ENCODE data around the gene YBX3. TPM values are rescaled to one million over a fixed set of nuclear protein-coding genes. Genes with fewer than 3 reads are reported as not detected.

Gene YBX3
- total RNA-seq, 2 donors from 2014 or later: 23.7 to 81.0 TPM

DNA sequence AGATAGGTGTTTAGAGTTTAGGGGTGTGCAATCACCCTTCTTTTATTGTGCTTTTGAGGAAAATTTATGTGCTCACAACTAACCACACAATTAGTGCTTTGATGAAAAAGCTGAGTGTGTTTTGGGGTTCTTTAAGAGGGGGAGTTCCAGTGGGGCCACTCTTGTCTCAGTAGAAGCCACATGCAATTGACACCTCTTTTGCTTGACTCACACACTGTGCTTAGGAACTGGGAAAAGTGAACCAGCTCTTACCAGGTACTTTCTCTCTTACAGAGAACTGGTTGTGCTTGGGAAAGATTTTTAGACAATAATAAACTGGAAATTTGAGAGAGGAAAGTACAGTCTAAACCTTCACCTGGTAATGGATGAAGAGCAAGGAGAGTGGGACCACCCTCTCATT, 12.3 kb upstream of the YBX3 start:
- ATAC-seq (replicated peaks): peak; percentile 29
- Mint-ChIP-seq H3K4me3 (no peak overlapping the region), H3K27me3 (peaks cover 13% of the 10 kb centered on the region), H3K4me1 (no peaks in the 10 kb centered on the region), H3K27ac (no peak overlapping the region), H3K36me3 (ENCODE audit: low read depth) (no peaks in the 10 kb centered on the region), H3K9me3 (no peaks in the 10 kb centered on the region)

DNA sequence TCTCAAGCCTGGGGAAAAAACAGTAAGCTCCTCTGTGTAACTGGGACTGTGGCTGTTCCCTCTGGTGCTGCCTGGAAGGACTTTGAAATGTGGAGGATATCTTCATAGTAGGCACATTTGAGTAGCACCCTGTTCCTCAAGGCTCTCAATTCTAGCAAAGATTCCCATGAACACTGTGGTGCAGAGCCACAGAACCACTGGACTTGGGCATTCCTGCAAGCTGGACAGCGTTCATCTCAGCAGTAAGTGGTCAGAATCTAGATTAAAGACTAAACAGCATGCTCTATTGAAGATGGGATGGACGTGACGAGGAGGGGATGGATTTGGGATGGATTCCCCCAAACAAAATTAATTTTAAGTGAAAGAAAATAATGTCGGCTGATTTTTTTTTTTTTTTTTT, 9.4 kb upstream of the YBX3 start:
- Mint-ChIP-seq H3K27me3 (peaks cover 21% of the 10 kb centered on the region), H3K9me3 (no peaks in the 10 kb centered on the region), H3K36me3 (ENCODE audit: low read depth) (no peaks in the 10 kb centered on the region), H3K4me3 (no peak overlapping the region), H3K27ac (no peak overlapping the region), H3K4me1 (no peaks in the 10 kb centered on the region)
- no peak for ATAC-seq (replicated peaks)

DNA sequence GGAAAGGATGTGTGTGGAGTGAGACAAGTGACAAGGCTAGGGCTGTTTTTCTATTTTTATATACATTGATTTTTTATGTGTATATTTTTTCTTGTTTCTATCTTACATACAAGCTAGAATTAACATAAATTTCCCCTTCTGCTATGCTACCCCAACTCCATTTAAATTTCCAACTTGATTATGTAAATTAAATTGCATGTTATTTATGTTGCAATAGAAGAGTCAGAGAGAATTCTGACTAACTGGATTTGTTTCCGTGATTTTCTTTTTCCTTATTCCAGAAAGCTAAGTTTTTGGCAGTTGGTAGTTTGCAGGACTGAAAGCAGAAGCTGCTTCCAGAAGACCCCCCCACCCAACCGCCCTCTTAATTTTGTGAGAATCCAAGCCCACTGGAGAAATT, 8.9 kb upstream of the YBX3 start:
- no peak for ATAC-seq (replicated peaks)
- Mint-ChIP-seq H3K4me1 (no peaks in the 10 kb centered on the region), H3K36me3 (ENCODE audit: low read depth) (no peaks in the 10 kb centered on the region), H3K4me3 (no peak overlapping the region), H3K27ac (no peak overlapping the region), H3K27me3 (peaks cover 24% of the 10 kb centered on the region), H3K9me3 (no peaks in the 10 kb centered on the region)

DNA sequence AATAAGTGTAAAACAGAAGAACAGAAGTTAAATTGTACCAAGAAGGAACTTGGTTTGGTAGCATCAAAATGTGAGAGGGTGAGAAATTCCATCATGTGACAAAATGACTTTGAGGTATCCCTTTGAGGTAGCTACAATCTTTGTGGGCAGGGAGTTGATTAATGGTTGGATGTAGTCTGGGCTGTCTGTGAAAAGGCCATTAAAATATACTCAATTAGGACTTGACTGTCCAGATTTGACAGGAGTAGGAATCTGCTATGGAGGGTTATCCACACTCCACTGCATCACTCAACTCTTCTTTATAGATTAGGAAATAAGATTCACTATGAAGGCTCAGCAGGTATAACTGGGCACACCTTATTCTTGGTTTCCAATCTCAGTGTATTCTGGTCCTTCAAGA, 7.4 kb upstream of the YBX3 start:
- H3K4me1 Mint-ChIP-seq: no peaks in the 10 kb centered on the region
- no peak overlapping the region for H3K27ac Mint-ChIP-seq
- no peak for ATAC-seq (replicated peaks)
- no peak overlapping the region for H3K4me3 Mint-ChIP-seq
- H3K36me3 Mint-ChIP-seq (ENCODE audit: low read depth): no peaks in the 10 kb centered on the region
- peaks cover 30% of the 10 kb centered on the region for H3K27me3 Mint-ChIP-seq
- no peaks in the 10 kb centered on the region for H3K9me3 Mint-ChIP-seq

DNA sequence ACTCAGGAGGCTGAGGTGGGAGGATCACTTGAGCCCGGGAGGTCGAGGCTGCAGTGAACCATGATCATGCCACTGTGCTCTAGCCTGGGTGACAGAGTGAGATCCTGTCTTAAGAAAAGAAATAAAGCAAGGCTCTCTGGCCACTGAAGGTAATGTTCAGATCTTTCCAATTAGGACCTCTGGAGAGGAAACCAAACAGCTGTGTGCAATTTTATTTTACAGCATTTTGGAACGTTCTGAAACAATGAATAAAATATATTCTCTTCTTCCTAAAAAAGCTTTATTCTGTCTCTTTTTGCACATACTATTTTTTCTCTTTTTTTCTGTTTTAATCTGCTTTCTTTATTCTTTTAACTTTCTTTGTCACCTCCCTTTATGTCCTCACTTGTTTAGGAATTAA, 5.0 kb upstream of the YBX3 start:
- H3K4me1 Mint-ChIP-seq: no peaks in the 10 kb centered on the region
- H3K27me3 Mint-ChIP-seq: peaks cover 37% of the 10 kb centered on the region
- no peaks in the 10 kb centered on the region for H3K36me3 Mint-ChIP-seq (ENCODE audit: low read depth)

DNA sequence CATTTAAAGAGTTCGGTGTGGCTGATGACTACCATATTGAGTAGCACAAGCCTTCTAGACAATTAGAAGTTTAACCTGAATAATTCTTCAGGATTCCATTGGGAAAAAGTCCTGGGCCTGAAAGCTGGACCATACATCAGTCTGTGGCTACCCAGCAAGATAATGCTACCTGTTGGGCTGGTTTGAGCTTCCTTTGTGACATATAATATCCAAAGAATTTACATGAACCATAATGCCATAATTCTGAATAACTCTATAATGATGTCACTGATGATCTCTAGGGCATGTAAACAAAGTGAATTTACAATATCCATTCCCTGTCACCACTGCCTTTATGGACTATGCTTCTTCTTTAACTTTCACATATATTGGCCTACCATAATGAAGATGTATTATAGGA, 3.8 kb upstream of the YBX3 start:
- Mint-ChIP-seq H3K36me3 (ENCODE audit: low read depth) (peaks cover 5% of the 10 kb centered on the region), H3K27me3 (peaks cover 40% of the 10 kb centered on the region), H3K27ac (no peak overlapping the region), H3K4me1 (peaks cover 5% of the 10 kb centered on the region), H3K4me3 (no peak overlapping the region), H3K9me3 (no peaks in the 10 kb centered on the region)
- no peak for ATAC-seq (replicated peaks)

More for the DNA sequence above, 5.0 kb upstream of the YBX3 start:
- Mint-ChIP-seq H3K4me3 (no peak overlapping the region), H3K9me3 (no peaks in the 10 kb centered on the region), H3K27ac (no peak overlapping the region)
- ATAC-seq (replicated peaks): no peak

DNA sequence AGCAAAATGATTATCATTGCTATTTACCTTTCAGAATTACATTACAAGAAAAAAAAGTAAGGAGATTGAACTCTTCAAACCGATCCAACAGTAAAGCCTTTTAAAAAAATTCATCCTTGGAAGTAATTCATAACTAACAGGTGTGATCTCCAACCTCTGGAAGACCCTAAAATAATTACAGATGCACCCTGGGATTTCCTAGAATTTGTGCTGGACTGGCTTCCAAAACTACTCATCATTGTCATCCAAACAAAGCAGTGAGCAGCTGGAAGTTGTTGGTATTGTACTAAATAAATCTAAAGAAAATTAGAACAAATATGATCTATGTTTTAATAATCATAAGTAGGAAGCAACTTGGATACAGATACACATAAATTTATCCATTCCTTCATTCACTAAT, 1.9 kb upstream of the YBX3 start:
- H3K4me1 Mint-ChIP-seq: peaks cover 9% of the 10 kb centered on the region

DNA sequence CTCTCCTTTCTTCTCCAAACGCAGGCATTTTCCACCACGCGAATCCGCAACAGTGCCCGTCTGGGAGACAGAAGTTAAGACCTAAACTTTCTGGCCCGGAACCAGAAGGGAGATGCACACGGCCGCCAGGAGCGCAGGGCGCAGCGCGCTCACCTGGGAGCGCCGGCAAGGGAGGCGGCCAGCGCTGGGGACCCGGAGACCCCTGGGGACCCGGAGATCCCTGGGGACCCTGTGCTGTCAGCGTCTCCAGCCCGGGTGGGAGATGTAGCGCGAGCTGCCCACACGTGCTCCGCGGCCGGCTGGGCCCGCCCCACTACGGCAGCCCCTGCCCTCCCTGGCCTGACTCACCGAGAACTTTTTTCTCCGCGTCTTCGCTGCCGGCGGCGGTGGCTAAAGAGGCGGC, 620 bp downstream of the YBX3 start:
- H3K27ac Mint-ChIP-seq: peak overlapping the region; percentile 91
- peaks cover 9% of the 10 kb centered on the region for H3K36me3 Mint-ChIP-seq (ENCODE audit: low read depth)
- peak; percentile 80 for ATAC-seq (replicated peaks)
- H3K4me3 Mint-ChIP-seq: peak overlapping the region; percentile 91
- peaks cover 46% of the 10 kb centered on the region for H3K27me3 Mint-ChIP-seq
- H3K4me1 Mint-ChIP-seq: peaks cover 9% of the 10 kb centered on the region
- H3K9me3 Mint-ChIP-seq: no peaks in the 10 kb centered on the region

More for the DNA sequence above, 1.9 kb upstream of the YBX3 start:
- Mint-ChIP-seq H3K27ac (no peak overlapping the region), H3K36me3 (ENCODE audit: low read depth) (peaks cover 9% of the 10 kb centered on the region), H3K9me3 (no peaks in the 10 kb centered on the region), H3K27me3 (peaks cover 44% of the 10 kb centered on the region), H3K4me3 (no peak overlapping the region)
- no peak for ATAC-seq (replicated peaks)

DNA sequence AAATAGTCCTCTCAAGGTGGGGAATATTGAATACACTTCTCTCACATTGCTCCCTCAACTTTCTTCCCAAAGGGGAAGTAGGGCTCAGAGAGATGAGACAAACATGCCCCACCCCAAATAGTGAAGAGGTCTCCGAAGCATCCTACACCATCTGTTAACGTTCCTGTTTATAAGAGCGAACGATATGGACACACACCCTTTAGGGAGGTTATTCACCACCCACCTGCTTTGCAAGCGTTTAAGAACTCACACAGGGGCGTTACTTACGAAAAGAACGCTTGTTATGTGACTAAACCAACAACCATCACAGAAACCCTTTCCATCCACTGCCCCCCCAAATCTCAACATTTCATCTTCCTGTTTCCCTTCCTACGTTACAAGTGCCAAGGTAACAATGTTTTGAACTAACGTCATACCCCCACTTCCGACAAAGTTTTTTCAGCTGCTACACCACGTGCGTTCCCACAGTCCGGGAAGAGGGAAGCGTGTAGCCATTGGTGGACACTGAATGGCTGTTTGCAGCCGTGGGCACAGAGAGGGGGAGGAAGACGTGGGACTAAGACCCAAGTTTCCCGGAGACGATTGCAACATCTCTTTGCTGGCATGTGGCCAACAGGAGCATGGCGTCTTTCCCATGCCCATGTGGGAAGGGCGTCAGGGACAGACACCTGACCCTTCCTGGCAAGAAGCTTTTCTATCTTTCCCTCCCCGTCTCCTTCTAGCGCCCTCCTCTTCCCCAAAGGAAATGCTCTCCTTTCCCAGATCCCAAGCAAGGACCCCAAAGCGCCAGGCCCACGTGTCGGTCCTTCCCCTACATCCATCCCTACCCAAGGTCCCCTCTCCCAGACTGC, 1.2 kb downstream of the YBX3 start:
- Mint-ChIP-seq H3K4me1 (peaks cover 9% of the 10 kb centered on the region), H3K27ac (peak overlapping the region; percentile 91), H3K4me3 (peak overlapping the region; percentile 91), H3K36me3 (ENCODE audit: low read depth) (peaks cover 13% of the 10 kb centered on the region), H3K27me3 (peaks cover 47% of the 10 kb centered on the region), H3K9me3 (no peaks in the 10 kb centered on the region)
- ATAC-seq (replicated peaks): peak; percentile 66

DNA sequence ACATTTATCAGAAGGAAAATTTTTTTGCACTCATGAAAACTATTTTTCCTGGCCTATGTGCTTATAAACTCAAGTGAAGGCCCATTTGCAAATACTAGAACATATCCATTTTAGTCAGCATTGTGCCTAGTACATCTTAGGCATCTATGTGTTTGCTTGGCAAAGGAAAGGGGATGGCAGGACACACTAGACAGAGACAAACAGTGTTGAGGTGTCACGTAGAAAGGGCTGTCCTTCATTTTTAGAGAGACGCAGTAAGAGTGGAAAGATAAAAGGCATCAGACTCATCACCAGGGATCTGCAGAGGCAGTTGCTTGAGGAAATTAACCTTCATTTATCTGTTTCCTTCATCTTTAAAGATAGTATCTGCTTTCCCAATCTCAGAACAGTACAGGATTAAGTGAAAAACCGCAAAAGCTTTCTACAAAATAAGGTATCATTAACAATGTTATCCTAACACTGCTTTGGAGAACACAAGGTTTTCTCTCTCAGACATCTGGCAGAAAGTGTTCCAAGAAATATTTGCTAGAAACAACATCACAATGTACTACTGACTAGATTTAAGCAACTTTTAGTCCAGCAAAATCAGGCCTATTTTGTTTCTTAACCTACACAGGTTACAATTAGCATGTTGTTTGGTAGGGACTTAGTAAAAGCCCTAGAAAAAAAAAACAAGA, 2.0 kb downstream of the YBX3 start:
- peaks cover 15% of the 10 kb centered on the region for H3K36me3 Mint-ChIP-seq (ENCODE audit: low read depth)

DNA sequence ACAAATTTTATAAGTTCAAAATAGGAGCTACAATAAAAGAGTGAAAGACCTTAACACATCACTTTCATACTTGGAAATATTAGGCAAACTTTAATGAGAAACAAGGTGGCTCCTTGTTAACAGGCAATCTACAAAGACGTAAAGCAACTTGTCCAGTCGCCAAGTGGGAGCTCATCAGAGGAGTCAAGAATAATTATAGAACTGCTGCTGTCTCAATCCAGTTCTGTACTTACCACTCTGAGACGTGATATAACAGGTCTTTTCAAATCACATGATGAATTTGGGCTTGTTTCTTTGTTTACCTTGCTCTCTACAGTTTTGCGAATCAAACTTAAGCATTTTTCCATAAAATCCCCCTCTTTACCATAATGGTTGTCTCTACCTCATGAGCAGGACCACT, 3.6 kb downstream of the YBX3 start:
- no peak overlapping the region for H3K4me3 Mint-ChIP-seq
- H3K4me1 Mint-ChIP-seq: peaks cover 16% of the 10 kb centered on the region
- H3K36me3 Mint-ChIP-seq (ENCODE audit: low read depth): peaks cover 28% of the 10 kb centered on the region
- no peaks in the 10 kb centered on the region for H3K9me3 Mint-ChIP-seq
- H3K27me3 Mint-ChIP-seq: peaks cover 44% of the 10 kb centered on the region
- no peak for ATAC-seq (replicated peaks)
- H3K27ac Mint-ChIP-seq: no peak overlapping the region

More for the DNA sequence above, 2.0 kb downstream of the YBX3 start:
- Mint-ChIP-seq H3K4me1 (peaks cover 9% of the 10 kb centered on the region), H3K27ac (peak overlapping the region; percentile 91), H3K27me3 (peaks cover 45% of the 10 kb centered on the region), H3K9me3 (no peaks in the 10 kb centered on the region), H3K4me3 (peak overlapping the region; percentile 91)
- ATAC-seq (replicated peaks): no peak

DNA sequence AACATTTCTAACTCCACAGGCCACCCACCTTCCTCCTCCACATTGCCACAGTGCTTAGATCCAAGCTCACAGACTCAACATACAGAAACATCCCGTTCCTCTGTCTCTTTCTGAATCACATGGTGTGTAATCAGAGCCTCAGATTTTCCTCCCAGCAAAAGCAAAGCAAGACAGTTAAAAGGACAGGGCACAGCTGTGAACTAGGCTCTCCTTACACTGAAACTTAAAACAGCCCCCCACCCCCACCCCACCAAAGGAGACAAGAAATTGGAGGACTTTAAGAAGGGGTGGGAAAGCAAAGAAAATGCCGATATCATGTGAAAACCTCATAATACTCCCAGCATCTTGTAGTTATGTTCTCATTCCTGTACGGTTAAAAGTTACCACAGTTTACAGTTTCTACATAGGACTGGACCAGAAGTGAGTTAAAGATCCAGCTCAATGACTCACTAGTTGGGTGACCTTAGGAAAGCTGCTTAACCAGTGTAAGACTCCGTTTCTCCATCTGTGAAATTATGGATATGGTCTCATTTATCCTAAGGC, 4.8 kb downstream of the YBX3 start:
- ATAC-seq (replicated peaks): no peak
- Mint-ChIP-seq H3K27ac (no peak overlapping the region), H3K27me3 (peaks cover 34% of the 10 kb centered on the region), H3K4me3 (no peak overlapping the region), H3K36me3 (ENCODE audit: low read depth) (peaks cover 39% of the 10 kb centered on the region), H3K9me3 (no peaks in the 10 kb centered on the region), H3K4me1 (peaks cover 16% of the 10 kb centered on the region)

DNA sequence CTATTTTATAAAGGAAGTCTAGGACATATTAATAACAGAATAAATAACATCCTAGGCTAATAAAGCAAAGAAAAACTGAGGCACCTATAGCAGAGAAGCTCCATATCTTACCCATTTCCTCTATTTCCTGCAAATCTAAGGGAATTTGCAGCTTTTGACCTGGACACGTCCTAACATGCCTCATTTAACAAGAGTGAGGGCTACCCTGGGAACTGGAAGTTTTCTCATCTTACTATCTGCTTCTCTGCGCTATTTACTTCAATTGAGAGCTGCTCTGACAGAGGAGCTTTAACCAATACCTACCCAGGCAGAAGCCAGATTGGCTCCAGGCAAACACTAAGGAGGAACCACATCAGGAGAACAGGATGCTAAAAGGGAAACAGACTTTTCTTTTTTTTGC, 5.7 kb downstream of the YBX3 start:
- Mint-ChIP-seq H3K4me3 (no peak overlapping the region), H3K27ac (no peak overlapping the region), H3K9me3 (no peaks in the 10 kb centered on the region), H3K27me3 (peaks cover 38% of the 10 kb centered on the region), H3K4me1 (peaks cover 16% of the 10 kb centered on the region), H3K36me3 (ENCODE audit: low read depth) (peaks cover 48% of the 10 kb centered on the region)
- no peak for ATAC-seq (replicated peaks)

DNA sequence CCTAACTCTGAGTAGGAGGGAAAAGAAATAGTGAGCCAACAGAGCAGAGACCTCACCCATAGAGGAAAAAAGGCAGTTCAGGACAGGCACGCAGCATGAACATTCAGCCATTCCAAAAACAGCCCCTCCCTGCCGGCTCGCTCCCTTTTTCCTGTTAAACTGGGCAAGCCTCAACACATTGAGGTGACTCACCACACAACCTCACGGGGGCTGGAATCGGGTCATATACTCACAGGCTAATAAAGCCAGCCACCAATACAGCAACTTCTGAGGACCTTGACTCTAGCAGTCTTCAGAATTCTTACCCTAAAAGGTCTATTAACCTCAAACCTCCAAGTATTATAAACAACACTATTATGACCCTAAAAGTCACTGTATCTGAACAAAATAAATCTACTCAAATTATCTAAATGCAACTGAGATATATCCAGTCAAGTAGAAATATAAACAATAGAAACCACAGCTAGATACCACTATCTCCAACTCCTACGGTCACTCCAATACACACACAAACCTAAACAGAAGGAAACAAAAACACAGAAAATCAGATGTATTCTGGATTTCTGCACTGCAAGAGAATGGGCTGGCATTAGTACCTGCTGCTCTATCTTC, 6.3 kb downstream of the YBX3 start:
- ATAC-seq (replicated peaks): no peak
- Mint-ChIP-seq H3K36me3 (ENCODE audit: low read depth) (peaks cover 48% of the 10 kb centered on the region), H3K27ac (no peak overlapping the region), H3K9me3 (no peaks in the 10 kb centered on the region), H3K27me3 (peaks cover 32% of the 10 kb centered on the region), H3K4me1 (peaks cover 10% of the 10 kb centered on the region), H3K4me3 (no peak overlapping the region)
